Activated CD4-positive, alpha-beta T cell treated with anti-CD3 and anti-CD28 coated beads for 36 hours (primary cell): ENCODE results near the gene SPTB. TPM values are rescaled to one million over a fixed set of nuclear protein-coding genes. Genes with fewer than 3 reads are reported as not detected.

Source experiments
- ATAC-seq: fragments of 200-7000 bp; cut with Tn5 transposase; one replicate; pipeline ENCODE4 v1.10.0; 2021; ENCODE audit warnings: mild to moderate bottlenecking, moderate library complexity
- CTCF ChIA-PET: fragments of 350-600 bp; sonication (Branson Sonifier 250); formaldehyde crosslinking; loops from one replicate; lab custom pipeline; 2021; ENCODE audit warnings: antibody characterized with exemption; lab: Charles Lee
- POLR2A ChIA-PET: fragments of 350-600 bp; sonication (Branson Sonifier 250); formaldehyde crosslinking; loops from one replicate; lab custom pipeline; 2021; ENCODE audit warnings: antibody characterized with exemption, inconsistent platforms; lab: Charles Lee
- DNase-seq: peaks from one replicate; pipeline ENCODE4 v3.0.0-alpha.2; 2020
- H3K27ac Mint-ChIP-seq: one replicate; pipeline ENCODE4 v1.8.0; 2021; ENCODE audit warnings: mixed read lengths
- H3K27me3 Mint-ChIP-seq: one replicate; pipeline ENCODE4 v1.8.0; 2021; ENCODE audit warnings: mixed read lengths
- H3K36me3 Mint-ChIP-seq: one replicate; pipeline ENCODE4 v1.8.0; 2021; ENCODE audit warnings: low read depth, mixed read lengths
- H3K4me1 Mint-ChIP-seq: one replicate; pipeline ENCODE4 v1.8.0; 2021; ENCODE audit warnings: mixed read lengths
- H3K4me3 Mint-ChIP-seq: one replicate; pipeline ENCODE4 v1.8.0; 2021; ENCODE audit warnings: mild to moderate bottlenecking, moderate library complexity, mixed read lengths
- H3K9me3 Mint-ChIP-seq: one replicate; pipeline ENCODE4 v1.8.0; 2021; ENCODE audit warnings: low read depth, mixed read lengths
- intact Hi-C, 2 experiments: fragments of 100-400 bp; cut with DNase I in 1 of 2; cut with micrococcal nuclease in 1 of 2; formaldehyde crosslinking; loops; one replicate each; pipeline versions ENCODE4 v1.14.2 to v1.15.1; 2022 to 2024; cut with DNase I, micrococcal nuclease
- total RNA-seq, 2 experiments: library from RNA; stranded (reverse); gene quantifications; one replicate each; pipeline ENCODE4 v1.2.3, GENCODE V29; 2021

SPTB gene
- total RNA-seq, 2 experiments from 2014 or later, result 0.32 to 0.60 TPM

DNA sequence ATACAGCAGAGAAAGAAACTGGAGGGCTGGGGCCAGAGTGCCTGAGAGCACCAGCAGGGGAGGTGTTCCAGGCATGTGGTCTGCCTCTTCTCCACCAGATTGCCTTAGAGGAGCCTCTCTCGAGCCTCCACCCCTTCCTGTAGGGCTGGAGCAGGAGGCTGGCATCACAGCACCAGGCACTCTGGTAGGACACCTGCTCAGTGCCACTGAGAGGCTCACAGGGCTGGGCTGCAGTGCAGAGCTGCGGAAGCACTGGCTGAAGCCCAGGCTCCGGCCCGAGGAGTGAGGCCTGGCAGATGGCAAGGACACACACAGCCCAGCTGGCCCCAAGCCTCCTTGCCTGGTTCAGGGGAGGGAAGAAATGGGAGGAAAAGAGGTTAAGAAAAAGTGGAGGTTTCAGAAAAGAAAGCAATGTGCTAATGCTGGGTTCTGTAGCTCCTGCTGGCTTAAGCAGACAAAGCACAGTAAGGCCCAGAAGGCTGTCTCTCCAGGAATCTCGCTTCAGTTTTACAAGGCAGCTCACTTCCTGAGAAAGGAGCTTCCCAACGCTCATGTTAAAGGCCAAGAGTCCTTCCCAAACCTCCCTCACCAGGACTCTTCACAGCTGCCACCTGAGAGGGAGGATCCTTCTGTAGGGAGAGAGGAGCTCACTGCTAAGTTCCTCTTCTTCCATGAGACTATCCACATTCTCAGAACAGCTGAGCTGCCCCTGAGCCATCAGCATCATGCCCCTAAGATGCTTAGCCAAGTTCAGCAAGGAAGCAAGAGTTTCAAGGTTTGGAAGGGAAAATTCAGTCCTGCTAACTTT is 23.8 kb downstream of the SPTB start:
- DNase-seq (no peak), ATAC-seq (no peak)
- POLR2A ChIA-PET, result no interaction called here
- H3K4me3 Mint-ChIP-seq, result no peak overlapping the region
- H3K36me3 Mint-ChIP-seq, result no peaks in the 10 kb centered on the region
- peaks cover 14% of the 10 kb centered on the region for H3K27me3 Mint-ChIP-seq
- H3K9me3 Mint-ChIP-seq, result no peaks in the 10 kb centered on the region
- CTCF ChIA-PET, result interaction anchor here (0.9 to 1.1 kb wide), 4 partner anchors 32 to 1205 kb away, joined by 3 read pairs; no protein-coding TSS in a partner anchor
- intact Hi-C loops, result no loop called here
- H3K27ac Mint-ChIP-seq, result no peak overlapping the region
- H3K4me1 Mint-ChIP-seq, result no peaks in the 10 kb centered on the region

DNA sequence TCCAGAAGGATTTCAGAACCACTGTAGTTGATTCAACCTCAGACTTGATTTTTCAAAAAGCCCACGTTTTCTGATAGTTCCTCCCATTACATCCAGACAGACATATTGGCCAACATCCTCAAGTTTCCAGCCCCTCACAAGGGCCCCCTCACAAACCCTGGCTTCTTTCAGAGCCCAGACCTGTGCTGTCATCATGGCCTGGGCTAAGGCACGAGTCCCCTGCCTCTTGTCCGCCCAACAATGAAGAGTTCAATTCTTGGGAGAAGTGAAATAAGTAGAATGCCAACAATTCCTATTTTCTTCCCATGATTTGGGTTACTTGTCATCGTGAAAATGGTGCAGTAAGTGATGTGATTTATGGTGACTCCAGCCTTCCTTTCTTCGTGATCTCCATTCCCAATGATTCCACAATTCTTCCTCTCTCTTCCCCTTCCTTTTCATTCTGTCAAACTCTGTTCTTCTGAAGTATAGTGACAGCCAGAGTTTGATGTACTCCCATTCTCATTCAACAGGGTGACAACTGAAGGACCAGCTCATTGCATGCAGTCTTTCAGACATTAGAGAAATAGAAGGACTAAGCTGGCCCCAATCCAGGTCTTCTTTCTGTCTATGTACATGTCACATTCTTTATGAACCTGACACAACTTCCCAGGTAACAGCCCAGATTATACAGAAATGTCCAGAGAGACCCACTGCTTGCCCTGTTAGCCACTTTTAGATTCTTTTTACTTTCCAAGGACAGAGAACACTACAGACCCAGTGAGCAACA is 29.2 kb downstream of the SPTB start:
- Mint-ChIP-seq H3K36me3 (no peaks in the 10 kb centered on the region), H3K4me1 (peaks cover 11% of the 10 kb centered on the region), H3K9me3 (no peaks in the 10 kb centered on the region), H3K27ac (no peak overlapping the region), H3K4me3 (no peak overlapping the region), H3K27me3 (peaks cover 25% of the 10 kb centered on the region)
- ATAC-seq, result no peak
- CTCF ChIA-PET, result interaction anchor here (1.2 kb wide), 1 partner anchor 41 kb away, joined by 3 read pairs; no protein-coding TSS in a partner anchor
- intact Hi-C loops, result no loop called here
- DNase-seq, result no peak
- POLR2A ChIA-PET, result no interaction called here

DNA sequence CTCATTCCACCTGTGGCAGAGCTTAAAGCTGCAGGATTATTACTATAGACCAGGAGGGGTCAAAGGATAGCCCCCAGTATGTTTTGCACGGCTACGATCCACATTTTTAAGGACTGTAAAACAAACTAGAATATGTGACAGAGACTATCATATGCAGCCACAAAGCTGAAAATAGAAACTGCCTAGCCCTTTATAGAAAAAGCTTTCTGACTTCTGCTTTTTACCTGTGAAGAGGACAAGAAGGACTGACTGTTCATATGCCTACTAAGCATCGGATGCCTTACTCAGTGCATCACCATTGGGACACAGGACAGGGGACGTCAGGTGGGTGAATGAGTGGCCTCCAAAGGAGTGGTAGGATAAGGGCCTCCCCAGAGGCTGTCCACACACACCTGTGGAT is 29.8 kb downstream of the SPTB start:
- peaks cover 26% of the 10 kb centered on the region for H3K27me3 Mint-ChIP-seq
- intact Hi-C loops, result no loop called here
- no peak overlapping the region for H3K27ac Mint-ChIP-seq
- POLR2A ChIA-PET, result no interaction called here
- H3K4me3 Mint-ChIP-seq, result no peak overlapping the region
- H3K4me1 Mint-ChIP-seq, result peaks cover 11% of the 10 kb centered on the region
- no peak for DNase-seq
- CTCF ChIA-PET, result interaction anchor here (0.6 to 1.2 kb wide), 2 partner anchors 42 to 270 kb away, joined by 3 read pairs; no protein-coding TSS in a partner anchor
- no peaks in the 10 kb centered on the region for H3K9me3 Mint-ChIP-seq
- H3K36me3 Mint-ChIP-seq, result no peaks in the 10 kb centered on the region
- no peak for ATAC-seq

DNA sequence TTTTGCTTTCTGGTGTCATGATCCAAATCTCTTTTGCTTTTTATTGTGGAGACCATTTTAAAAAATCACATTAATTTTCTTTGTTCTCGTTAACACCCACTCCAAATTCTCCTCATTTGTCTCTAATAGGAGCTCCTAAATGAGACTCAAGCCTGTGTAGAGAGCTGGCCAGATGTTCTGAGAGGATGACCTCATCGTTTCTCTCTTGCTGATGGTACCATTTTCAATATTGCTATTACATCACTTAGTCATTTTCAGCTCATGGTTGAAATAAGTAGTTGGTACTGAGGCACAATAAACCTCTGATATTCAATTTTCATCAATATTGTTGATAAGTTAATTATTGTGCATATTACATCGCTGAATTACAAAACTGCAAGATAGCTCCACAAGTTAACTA is 31.5 kb downstream of the SPTB start:
- peaks cover 33% of the 10 kb centered on the region for H3K27me3 Mint-ChIP-seq
- no peak overlapping the region for H3K27ac Mint-ChIP-seq
- peak; percentile 47 for ATAC-seq

DNA sequence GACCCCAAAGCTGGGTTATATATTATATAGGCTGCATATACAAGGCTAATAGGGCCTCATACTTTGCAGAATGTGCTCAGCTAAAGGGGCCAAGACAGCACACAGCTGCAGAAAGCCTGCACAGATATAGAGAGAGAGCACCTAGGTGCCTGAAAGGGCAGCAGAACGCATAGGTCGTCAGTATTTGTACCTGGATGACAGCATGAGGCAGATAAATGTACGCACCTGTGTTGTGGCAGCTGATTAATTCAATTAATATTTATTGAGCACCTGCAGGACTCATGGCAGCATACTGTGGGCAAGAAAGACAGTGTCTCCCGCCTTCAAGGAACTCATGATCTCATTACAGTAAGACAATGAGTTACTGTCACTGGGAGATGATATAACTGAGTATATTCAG is 33.4 kb downstream of the SPTB start:
- DNase-seq, result no peak
- no peaks in the 10 kb centered on the region for H3K36me3 Mint-ChIP-seq
- no peak for ATAC-seq

More for the DNA sequence above, 31.5 kb downstream of the SPTB start:
- Mint-ChIP-seq H3K4me3 (no peak overlapping the region), H3K36me3 (no peaks in the 10 kb centered on the region), H3K4me1 (peaks cover 11% of the 10 kb centered on the region), H3K9me3 (no peaks in the 10 kb centered on the region)
- intact Hi-C loops, result no loop called here
- POLR2A ChIA-PET, result no interaction called here
- no peak for DNase-seq
- CTCF ChIA-PET, result interaction anchor here (0.9 to 1.8 kb wide), 7 partner anchors 10 to 44 kb away, joined by 3 to 8 read pairs (median 4); no protein-coding TSS in a partner anchor

DNA sequence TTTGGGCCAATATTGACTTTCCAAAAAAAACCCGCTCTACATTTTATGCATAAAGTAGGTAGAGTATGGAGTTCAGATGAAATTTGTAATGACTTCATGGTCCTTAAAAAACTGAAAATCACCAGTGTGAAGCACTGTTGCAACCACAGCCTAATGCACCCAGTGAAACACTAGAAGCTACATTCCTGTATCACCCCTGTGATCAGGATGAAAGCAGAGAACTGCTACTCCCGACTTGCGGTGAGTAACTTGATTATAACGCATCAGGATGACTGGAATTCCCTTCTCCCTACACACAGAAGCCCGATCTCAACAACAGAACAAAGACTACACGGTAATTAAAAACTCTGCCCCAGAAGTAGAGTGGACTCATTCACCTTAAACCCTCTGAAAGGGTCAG is 33.8 kb downstream of the SPTB start:
- H3K9me3 Mint-ChIP-seq, result no peaks in the 10 kb centered on the region
- H3K4me3 Mint-ChIP-seq, result no peak overlapping the region
- ChIA-PET CTCF (no interaction called here), POLR2A (no interaction called here)
- intact Hi-C loops, result no loop called here
- peaks cover 34% of the 10 kb centered on the region for H3K27me3 Mint-ChIP-seq
- ATAC-seq, result no peak
- H3K4me1 Mint-ChIP-seq, result peaks cover 11% of the 10 kb centered on the region
- no peak for DNase-seq
- no peak overlapping the region for H3K27ac Mint-ChIP-seq
- H3K36me3 Mint-ChIP-seq, result no peaks in the 10 kb centered on the region

More for the DNA sequence above, 33.4 kb downstream of the SPTB start:
- H3K4me3 Mint-ChIP-seq, result no peak overlapping the region
- intact Hi-C loops, result no loop called here
- peaks cover 11% of the 10 kb centered on the region for H3K4me1 Mint-ChIP-seq
- peaks cover 34% of the 10 kb centered on the region for H3K27me3 Mint-ChIP-seq
- no peaks in the 10 kb centered on the region for H3K9me3 Mint-ChIP-seq
- ChIA-PET CTCF (interaction anchor here (1.0 kb wide), 1 partner anchor 23 kb away, joined by 4 read pairs; no protein-coding TSS in a partner anchor), POLR2A (no interaction called here)
- H3K27ac Mint-ChIP-seq, result no peak overlapping the region

DNA sequence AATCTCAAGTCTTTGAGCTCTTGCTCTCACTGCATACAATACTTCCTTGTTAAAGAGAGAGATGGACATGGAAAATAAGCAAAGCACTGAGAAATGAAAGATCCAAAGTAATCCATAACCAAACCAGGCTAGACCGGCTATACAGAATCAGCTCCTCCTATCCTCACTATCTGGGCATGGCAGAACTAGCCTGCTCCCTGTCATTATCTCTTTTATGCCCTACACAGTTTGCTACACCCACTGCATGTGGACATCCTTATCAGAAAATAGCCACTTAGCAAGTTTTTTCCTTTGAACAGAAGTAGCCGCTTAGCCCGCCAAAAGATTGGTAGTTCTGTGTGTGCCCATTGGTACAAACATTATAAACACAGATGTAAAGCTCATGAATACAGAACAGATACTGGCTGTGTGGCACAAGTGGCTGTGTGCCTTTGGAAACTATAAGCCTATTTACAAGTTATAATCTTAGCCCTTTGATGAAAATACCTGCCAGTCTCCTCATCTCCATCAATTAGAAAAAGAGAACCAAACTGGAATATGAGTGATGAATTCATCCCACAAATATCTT is 34.7 kb downstream of the SPTB start:
- DNase-seq (no peak), ATAC-seq (no peak)
- Mint-ChIP-seq H3K4me1 (peaks cover 11% of the 10 kb centered on the region), H3K27ac (no peak overlapping the region), H3K4me3 (no peak overlapping the region), H3K27me3 (peaks cover 29% of the 10 kb centered on the region), H3K9me3 (no peaks in the 10 kb centered on the region), H3K36me3 (no peaks in the 10 kb centered on the region)
- ChIA-PET CTCF (interaction anchor here (1.2 to 1.4 kb wide), 2 partner anchors 22 to 47 kb away, joined by 4 to 8 read pairs; no protein-coding TSS in a partner anchor), POLR2A (no interaction called here)
- intact Hi-C loops, result no loop called here

DNA sequence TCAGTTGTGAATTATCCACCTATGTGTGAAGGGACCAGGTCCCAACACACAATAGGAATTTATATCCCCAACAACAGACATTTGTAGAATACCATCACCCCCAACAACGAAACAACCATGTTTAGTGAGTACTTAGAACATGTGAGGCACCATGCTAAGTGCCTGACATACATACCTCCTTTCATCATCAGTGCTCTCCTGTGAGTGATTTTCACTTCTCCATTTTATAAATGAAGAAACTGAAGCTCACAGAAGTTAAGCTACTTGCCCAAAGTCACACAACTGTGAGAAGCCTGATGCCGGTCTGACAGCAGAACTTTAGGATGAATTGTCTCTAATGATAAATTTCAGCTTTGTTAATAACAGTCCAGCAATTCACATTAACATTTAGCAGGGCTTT is 35.4 kb downstream of the SPTB start:
- DNase-seq, result no peak
- CTCF ChIA-PET, result interaction anchor here (1.2 to 1.4 kb wide), 2 partner anchors 21 to 47 kb away, joined by 4 to 8 read pairs; no protein-coding TSS in a partner anchor
- POLR2A ChIA-PET, result no interaction called here
- peaks cover 28% of the 10 kb centered on the region for H3K27me3 Mint-ChIP-seq
- no peaks in the 10 kb centered on the region for H3K9me3 Mint-ChIP-seq
- no peaks in the 10 kb centered on the region for H3K36me3 Mint-ChIP-seq
- intact Hi-C loops, result no loop called here
- peaks cover 11% of the 10 kb centered on the region for H3K4me1 Mint-ChIP-seq
- H3K27ac Mint-ChIP-seq, result no peak overlapping the region
- no peak overlapping the region for H3K4me3 Mint-ChIP-seq
- ATAC-seq, result no peak

DNA sequence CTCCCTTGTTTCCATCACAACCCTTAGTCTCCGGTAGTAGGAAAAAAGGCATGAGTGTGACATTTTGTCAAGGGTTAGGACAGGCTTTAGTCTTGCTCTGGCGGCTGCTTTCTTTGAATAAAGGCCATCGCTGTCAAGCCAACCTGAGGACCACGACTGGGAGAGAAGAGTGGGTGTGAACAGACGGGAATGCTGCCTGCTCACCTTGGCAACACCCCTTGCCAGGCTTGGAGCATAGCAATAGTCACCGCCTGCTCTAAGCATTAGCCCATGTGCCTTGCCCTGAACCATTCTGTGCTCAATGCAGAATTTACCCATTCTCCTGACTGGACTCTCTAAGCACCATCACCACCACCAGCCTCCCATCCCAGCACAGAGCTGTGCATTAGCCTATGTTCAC is 36.2 kb downstream of the SPTB start:
- ChIA-PET CTCF (no interaction called here), POLR2A (no interaction called here)
- H3K36me3 Mint-ChIP-seq, result no peaks in the 10 kb centered on the region
- intact Hi-C loops, result no loop called here
- H3K9me3 Mint-ChIP-seq, result no peaks in the 10 kb centered on the region
- no peak for DNase-seq
- peaks cover 11% of the 10 kb centered on the region for H3K4me1 Mint-ChIP-seq
- no peak overlapping the region for H3K27ac Mint-ChIP-seq
- H3K27me3 Mint-ChIP-seq, result peaks cover 30% of the 10 kb centered on the region
- no peak for ATAC-seq
- H3K4me3 Mint-ChIP-seq, result no peak overlapping the region

DNA sequence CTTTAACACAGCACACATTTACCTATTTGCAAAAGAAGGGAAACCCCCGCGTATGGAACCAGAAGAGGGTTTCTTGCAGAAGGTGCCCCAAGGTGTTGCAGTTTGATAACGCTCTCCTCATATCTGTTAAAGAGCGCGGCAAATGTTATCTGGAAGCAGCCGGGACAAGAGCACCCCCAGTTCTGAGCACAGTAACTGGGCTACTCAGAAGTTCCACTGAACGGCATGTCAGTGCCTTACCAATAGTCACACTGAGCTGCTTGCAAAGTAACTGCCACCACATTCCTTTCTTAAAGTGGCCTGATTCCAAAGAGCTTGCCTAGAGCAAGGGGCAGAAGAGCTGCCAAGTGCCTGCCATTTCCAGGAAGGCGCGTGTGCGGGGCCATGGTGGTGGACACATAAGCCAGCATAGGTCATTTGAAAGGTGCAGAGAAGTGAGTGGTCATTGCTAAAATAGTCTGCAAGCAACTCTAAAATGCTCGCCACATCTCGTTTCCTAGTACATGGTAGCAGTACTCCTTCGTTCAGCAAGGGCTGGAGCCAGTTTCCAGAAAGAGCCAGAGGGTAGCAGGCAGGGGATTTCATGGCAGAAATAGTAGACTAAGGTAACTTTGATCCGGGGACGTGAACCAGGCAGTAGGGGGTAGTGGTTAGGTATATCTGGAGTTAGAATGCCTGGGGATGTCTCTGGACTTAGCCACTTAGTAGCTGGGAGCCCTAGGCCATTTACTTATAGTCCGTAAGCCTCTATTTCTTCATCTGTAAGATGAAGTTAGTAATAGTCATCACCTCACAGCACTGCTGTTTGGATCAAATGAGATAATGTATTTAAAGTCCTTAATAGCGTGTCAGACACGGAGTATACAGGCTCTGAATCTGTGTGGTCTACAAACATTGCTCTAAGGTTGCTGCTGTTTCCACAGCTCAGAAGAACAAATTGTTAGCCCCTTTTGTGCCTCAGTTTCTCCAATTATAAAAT is 37.6 kb downstream of the SPTB start:
- peaks cover 27% of the 10 kb centered on the region for H3K27me3 Mint-ChIP-seq
- no peaks in the 10 kb centered on the region for H3K9me3 Mint-ChIP-seq
- intact Hi-C loops, result no loop called here
- ChIA-PET POLR2A (no interaction called here), CTCF (interaction anchor here (0.6 to 2.1 kb wide), 4 partner anchors 9 to 477 kb away, joined by 3 to 6 read pairs (median 4); no protein-coding TSS in a partner anchor)
- no peaks in the 10 kb centered on the region for H3K36me3 Mint-ChIP-seq
- DNase-seq, result no peak
- ATAC-seq, result no peak
- no peak overlapping the region for H3K4me3 Mint-ChIP-seq
- H3K4me1 Mint-ChIP-seq, result no peaks in the 10 kb centered on the region
- no peak overlapping the region for H3K27ac Mint-ChIP-seq
